HCT116 (cell line): ENCODE results near the gene SNED1. TPM values are rescaled to one million over a fixed set of nuclear protein-coding genes. Genes with fewer than 3 reads are reported as not detected.

Experiments
- ATAC-seq: fragments of 200-7000 bp; cut with Tn5 transposase; 2 replicates; pipeline ENCODE4 v1.9.1; 2020; ENCODE audit warnings: mild to moderate bottlenecking, moderate library complexity
- BruUV-seq: library from RNA; stranded (reverse); fragments of 400-500 nt; replicated peaks from 2 replicates; lab custom pipeline; 2021; lab: Mats Ljungman, UMichigan
- CTCF ChIA-PET: fragments of 300-600 bp; sonication (Branson Sonifier 250); formaldehyde crosslinking; loops from one replicate; lab custom pipeline; 2021; ENCODE audit warnings: antibody characterized with exemption; lab: Charles Lee
- POLR2A ChIA-PET: fragments of 300-600, 350-600 bp; sonication (Branson Sonifier 250); formaldehyde crosslinking; loops from one replicate; lab custom pipeline; 2021; ENCODE audit warnings: antibody characterized with exemption; lab: Charles Lee
- RAD21 ChIA-PET, 2 experiments: fragments of 300-600 bp; sonication (Branson Sonifier 250); formaldehyde crosslinking; loops; one replicate each; lab custom pipeline; 2023; ENCODE audit warnings: low total read pairs in 2 of 2; ENCODE audit not compliant: uncharacterized antibody in 2 of 2, unreplicated experiment in 2 of 2, low non-redundant PET in 1 of 2; lab: Charles Lee
- DNase-seq: peaks from one replicate; pipeline ENCODE4 v3.0.0-alpha.2; 2010; ENCODE audit warnings: low read depth, low spot score
- H2AFZ ChIP-seq: fragments of 200-600 bp; shearing (Covaris generic), sonication (generic); 2 replicates; pipeline ENCODE4 v1.6.1; 2017; ENCODE audit warnings: low read depth, mixed run types, mixed read lengths, antibody characterized with exemption, low read length; ENCODE audit not compliant: poor library complexity, severe bottlenecking
- H3K27ac ChIP-seq: 2 replicates; pipeline ENCODE4 v1.5.1; 2012; ENCODE audit warnings: low read depth, low read length
- H3K27me3 ChIP-seq: fragments of 200-600 bp; sonication (generic); 2 replicates; pipeline ENCODE4 v1.6.1; 2016; ENCODE audit warnings: mixed run types, low read length, mixed read lengths; ENCODE audit not compliant: insufficient read depth
- H3K36me3 ChIP-seq, 2 experiments: fragments of 200-500 bp in 1 of 2; fragments of 200-600 bp in 1 of 2; sonication (Bioruptor generic) in 1 of 2; sonication (generic) in 1 of 2; 2 replicates each; pipeline versions ENCODE4 v1.5.1 to v1.6.1; 2014 to 2016; ENCODE audit warnings: low read length in 2 of 2, inconsistent platforms in 1 of 2, mixed read lengths in 1 of 2, mixed run types in 1 of 2; ENCODE audit not compliant: insufficient read depth in 2 of 2, control insufficient read depth in 1 of 2
- H3K4me1 ChIP-seq, 2 experiments: fragments of 200-600 bp in 1 of 2; sonication (generic) in 1 of 2; 2 replicates each; pipeline versions ENCODE4 v1.5.1 to v1.6.1; 2012 to 2017; ENCODE audit warnings: low read length in 2 of 2, inconsistent platforms in 1 of 2, mild to moderate bottlenecking in 1 of 2, mixed read lengths in 1 of 2, mixed run types in 1 of 2, moderate library complexity in 1 of 2; ENCODE audit not compliant: insufficient read depth in 2 of 2, control insufficient read depth in 1 of 2
- H3K4me2 ChIP-seq: fragments of 200-600 bp; sonication (generic); 2 replicates; pipeline ENCODE4 v1.6.1; 2017; ENCODE audit warnings: mixed run types, low read length, mixed read lengths
- H3K4me3 ChIP-seq, 2 experiments: fragments of 200-600 bp in 1 of 2; sonication (generic) in 1 of 2; replicated peaks in 1 of 2; 2 replicates each; pipeline ENCODE4 v1.5.1; 2011 to 2016; ENCODE audit warnings: low read length in 2 of 2, control low read depth in 1 of 2, low read depth in 1 of 2, mild to moderate bottlenecking in 1 of 2, mixed read lengths in 1 of 2, mixed run types in 1 of 2
- H3K79me2 ChIP-seq: fragments of 200-600 bp; sonication (generic); 2 replicates; pipeline ENCODE4 v1.6.1; 2017; ENCODE audit warnings: mild to moderate bottlenecking, mixed run types, low read length, moderate library complexity, mixed read lengths; ENCODE audit not compliant: insufficient read depth
- H3K9ac ChIP-seq: fragments of 200-600 bp; sonication (generic); 2 replicates; pipeline ENCODE4 v1.6.1; 2016; ENCODE audit warnings: low read length, mixed read lengths
- H3K9me2 ChIP-seq: fragments of 200-600 bp; sonication (generic), shearing (Covaris generic); 2 replicates; pipeline ENCODE4 v1.6.1; 2017; ENCODE audit warnings: mixed run types, mild to moderate bottlenecking, moderate library complexity; ENCODE audit not compliant: insufficient read depth
- H3K9me3 ChIP-seq, 2 experiments: fragments of 200-500 bp in 1 of 2; fragments of 200-600 bp in 1 of 2; sonication (Bioruptor generic) in 1 of 2; sonication (generic) in 1 of 2; 2 replicates each; pipeline ENCODE4 v1.6.1; 2014 to 2017; ENCODE audit warnings: low read length in 2 of 2, mixed read lengths in 2 of 2, inconsistent platforms in 1 of 2, low read depth in 1 of 2, mild to moderate bottlenecking in 1 of 2, mixed run types in 1 of 2, moderate library complexity in 1 of 2; ENCODE audit not compliant: control insufficient read depth in 1 of 2, insufficient read depth in 1 of 2
- H4K20me1 ChIP-seq: fragments of 200-600 bp; sonication (generic), shearing (Covaris generic); 2 replicates; pipeline ENCODE4 v1.6.1; 2017; ENCODE audit warnings: mixed run types, mild to moderate bottlenecking, moderate library complexity; ENCODE audit not compliant: insufficient read depth
- CTCF ChIP-seq, 3 experiments: fragments of 200-600 bp in 1 of 3; sonication (generic) in 1 of 3; IDR thresholded peaks in 2 of 3; conservative IDR thresholded peaks in 1 of 3; 2 replicates each; pipeline ENCODE4 v1.5.1; 2012 to 2017; ENCODE audit warnings: low read depth in 2 of 3, low read length in 2 of 3, antibody characterized with exemption in 1 of 3, borderline replicate concordance in 1 of 3, control low read depth in 1 of 3, mild to moderate bottlenecking in 1 of 3, mixed read lengths in 1 of 3, mixed run types in 1 of 3, moderate library complexity in 1 of 3; ENCODE audit not compliant: insufficient read depth in 1 of 3
- EGR1 ChIP-seq: IDR thresholded peaks from 2 replicates; pipeline ENCODE4 v1.6.1; 2012; ENCODE audit warnings: low read depth
- MAX ChIP-seq: IDR thresholded peaks from 2 replicates; pipeline ENCODE4 v1.6.1; 2012
- POLR2AphosphoS5 ChIP-seq: IDR thresholded peaks from 2 replicates; pipeline ENCODE4 v1.6.1; 2011; ENCODE audit warnings: mild to moderate bottlenecking, low read depth, low read length, moderate library complexity
- REST ChIP-seq: IDR thresholded peaks from 2 replicates; pipeline ENCODE4 v1.6.1; 2012; ENCODE audit warnings: low read depth
- SIN3A ChIP-seq: IDR thresholded peaks from 2 replicates; pipeline ENCODE4 v1.6.1; 2012; ENCODE audit warnings: low read depth
- SP1 ChIP-seq: IDR thresholded peaks from 2 replicates; pipeline ENCODE4 v1.6.1; 2012; ENCODE audit warnings: low read depth
- TCF7L2 ChIP-seq: IDR thresholded peaks from 2 replicates; pipeline ENCODE4 v1.7.0; 2011; ENCODE audit warnings: borderline replicate concordance, inconsistent platforms; ENCODE audit not compliant: insufficient read depth, insufficient read length; ENCODE audit errors: extremely low read depth
- ZBTB33 ChIP-seq: IDR thresholded peaks from 2 replicates; pipeline ENCODE4 v1.6.1; 2011; ENCODE audit warnings: mild to moderate bottlenecking, low read length, moderate library complexity; ENCODE audit not compliant: insufficient replicate concordance; ENCODE audit errors: extremely low read depth
- ZFX ChIP-seq: fragments of 450-650 bp; IDR thresholded peaks from 2 replicates; pipeline ENCODE4 v1.6.1; 2017
- intact Hi-C: fragments of 100-400 bp; cut with micrococcal nuclease; formaldehyde crosslinking; loops from 2 replicates; pipeline ENCODE4 v1.10.0; 2022
- total RNA-seq: library from RNA; stranded (reverse); gene quantifications from one replicate; pipeline ENCODE4 v1.2.1, GENCODE V29; 2021; ENCODE audit not compliant: unreplicated experiment

SNED1 gene
- total RNA-seq, 1 experiment from 2014 or later = 9.6 TPM

- TF ChIP-seq SIN3A (no peak), EGR1 (no peak), TCF7L2 (no peak), CTCF (IDR thresholded peaks at IDR 0.05 in 2 of 3, conservative IDR thresholded peaks at IDR 0.05 in 1 of 3; ENCODE audit: borderline replicate concordance in 1 of 3, insufficient read depth in 1 of 3, low read depth in 2 of 3, low read length in 2 of 3) (no peak), ZFX (no peak), MAX (no peak), SP1 (no peak), POLR2AphosphoS5 (no peak), REST (no peak), ZBTB33 (no peak)
- no TSS peak for BruUV-seq
- Histone ChIP-seq H3K27ac (no peak overlapping the region), H2AFZ (no peak overlapping the region), H3K27me3 (peaks cover 6% of the 10 kb centered on the region), H3K9me2 (no peaks in the 10 kb centered on the region), H3K79me2 (no peaks in the 10 kb centered on the region), H3K9me3 (no peaks in the 10 kb centered on the region), H3K4me3 (no peak overlapping the region), H4K20me1 (no peaks in the 10 kb centered on the region), H3K36me3 (no peaks in the 10 kb centered on the region), H3K9ac (no peak overlapping the region), H3K4me1 (no peaks in the 10 kb centered on the region), H3K4me2 (no peak overlapping the region)
- ChIA-PET POLR2A (no interaction called here), RAD21 (no interaction called here), CTCF (interaction anchor here (0.9 kb wide), 1 partner anchor 43 kb away, joined by 3 read pairs; no protein-coding TSS in a partner anchor)
- ATAC-seq = no peak
- intact Hi-C loops = no loop called here
- no peak for DNase-seq
These were observed 40.6 kb upstream of the SNED1 start for GRCh38 chr2:240957656-240958365.
